Natural killer cell (primary cell): ENCODE data around the gene BRK1. TPM values are rescaled to one million over a fixed set of nuclear protein-coding genes. Genes with fewer than 3 reads are reported as not detected.
"Not testable (repeated sequence)": the region's sequence is repeated elsewhere in the genome, so short reads cannot be mapped to it uniquely, and the experiment has no call there.

Source experiments
- ATAC-seq, 3 donors: fragments of 150-1000 bp in 2 of 3; fragments of 200-7000 bp in 1 of 3; cut with Tn5 transposase; 1 replicate in 1 of 3; 2 replicates in 2 of 3; pipeline ENCODE4 v1.10.0; 2021; ENCODE audit warnings: mild to moderate bottlenecking in 2 of 3, moderate library complexity in 2 of 3
- DNase-seq, 2 donors: peaks; one replicate each; pipeline versions ENCODE4 v3.0.0 to v3.0.0-alpha.2; 2013 to 2021; ENCODE audit warnings: mixed read lengths in 1 of 2
- H3K27ac ChIP-seq: one replicate; pipeline ENCODE4 v1.5.1; 2013; ENCODE audit warnings: mild to moderate bottlenecking, low read length
- H3K27me3 ChIP-seq: one replicate; pipeline ENCODE4 v1.6.1; 2013; ENCODE audit warnings: low read length; ENCODE audit not compliant: control insufficient read depth, insufficient read depth
- H3K36me3 ChIP-seq: one replicate; pipeline ENCODE4 v1.6.1; 2013; ENCODE audit warnings: low read length; ENCODE audit not compliant: control insufficient read depth, insufficient read depth
- H3K4me1 ChIP-seq: one replicate; pipeline ENCODE4 v1.6.1; 2013; ENCODE audit warnings: low read length; ENCODE audit not compliant: control insufficient read depth, insufficient read depth
- H3K4me3 ChIP-seq: one replicate; pipeline ENCODE4 v1.5.1; 2013; ENCODE audit warnings: low read length
- H3K9me3 ChIP-seq: one replicate; pipeline ENCODE4 v1.6.1; 2013; ENCODE audit warnings: low read length; ENCODE audit not compliant: control insufficient read depth, insufficient read depth
- H3K27ac Mint-ChIP-seq, 2 donors: one replicate each; pipeline ENCODE4 v1.8.0; 2022; ENCODE audit warnings: mild to moderate bottlenecking in 2 of 2, mixed read lengths in 2 of 2, moderate library complexity in 1 of 2
- H3K27me3 Mint-ChIP-seq, 2 donors: one replicate each; pipeline ENCODE4 v1.8.0; 2022; ENCODE audit warnings: low read depth in 2 of 2, mixed read lengths in 2 of 2
- H3K36me3 Mint-ChIP-seq: one replicate; pipeline ENCODE4 v1.8.0; 2022; ENCODE audit warnings: mixed read lengths
- H3K4me1 Mint-ChIP-seq, 2 donors: one replicate each; pipeline ENCODE4 v1.8.0; 2022; ENCODE audit warnings: mixed read lengths in 2 of 2
- H3K4me3 Mint-ChIP-seq: one replicate; pipeline ENCODE4 v1.8.0; 2022; ENCODE audit warnings: mild to moderate bottlenecking, moderate library complexity, mixed read lengths
- H3K9me3 Mint-ChIP-seq, 2 donors: one replicate each; pipeline ENCODE4 v1.8.0; 2022; ENCODE audit warnings: mixed read lengths in 2 of 2
- CTCF ChIP-seq: fragments of 200-600 bp; IDR thresholded peaks from one replicate; pipeline ENCODE4 v1.8.0; 2022; ENCODE audit warnings: antibody characterized with exemption
- WGBS: methylation state at CpG from one replicate; pipeline ENCODE4 v1.1.7; 2013; ENCODE audit warnings: missing lambda C conversion rate; ENCODE audit not compliant: insufficient coverage; 5-methylcytosine and 5-hydroxymethylcytosine counted together
- intact Hi-C: fragments of 100-400 bp; cut with micrococcal nuclease; formaldehyde crosslinking; loops from one replicate; pipeline ENCODE4 v1.14.2; 2022
- total RNA-seq, 4 donors: library from RNA; stranded (reverse); fragments of 120-200 nt in 1 of 4; gene quantifications; one replicate each; pipeline versions ENCODE4 v1.2.3 to v1.2.4, GENCODE V29; 2013 to 2022

Gene BRK1
- total RNA-seq, 3 donors from 2014 or later (not counting 1 experiment from before 2014, with no cell fraction given): 65.8 to 78.5 (median 75.0) TPM

GRCh38 chr3:10085738-10086137 lies 29.7 kb upstream of the BRK1 start:
- H3K9me3 ChIP-seq: no peaks in the 10 kb centered on the region
- ATAC-seq: no peak
- H3K4me1 Mint-ChIP-seq: no peaks in the 10 kb centered on the region
- H3K9me3 Mint-ChIP-seq: no peaks in the 10 kb centered on the region
- no peak for DNase-seq
- H3K36me3 ChIP-seq: peaks cover 4% of the 10 kb centered on the region
- WGBS: 87% methylated on average over 1 of the region's 1 CpG
- no peak overlapping the region for H3K4me3 ChIP-seq
- no peaks in the 10 kb centered on the region for H3K36me3 Mint-ChIP-seq
- H3K4me3 Mint-ChIP-seq: no peak overlapping the region
- TF ChIP-seq CTCF: no peak
- H3K27ac ChIP-seq: no peak overlapping the region
- no peaks in the 10 kb centered on the region for H3K4me1 ChIP-seq
- intact Hi-C loops: no loop called here
- no peaks in the 10 kb centered on the region for H3K27me3 ChIP-seq
- no peaks in the 10 kb centered on the region for H3K27me3 Mint-ChIP-seq
- H3K27ac Mint-ChIP-seq: no peak overlapping the region

- peaks cover 2% of the 10 kb centered on the region for H3K36me3 ChIP-seq
- intact Hi-C loops: no loop called here
These were observed 27.2 kb upstream of the BRK1 start for GRCh38 chr3:10088256-10088655.

GRCh38 chr3:10090179-10090578 lies 25.3 kb upstream of the BRK1 start:
- Mint-ChIP-seq H3K27ac (no peak overlapping the region), H3K36me3 (peaks cover 9% of the 10 kb centered on the region), H3K4me1 (no peaks in the 10 kb centered on the region), H3K9me3 (no peaks in the 10 kb centered on the region), H3K27me3 (no peaks in the 10 kb centered on the region), H3K4me3 (no peak overlapping the region)
- Histone ChIP-seq H3K4me1 (no peaks in the 10 kb centered on the region), H3K9me3 (no peaks in the 10 kb centered on the region), H3K27me3 (no peaks in the 10 kb centered on the region), H3K36me3 (peaks cover 2% of the 10 kb centered on the region), H3K4me3 (no peak overlapping the region), H3K27ac (no peak overlapping the region)
- 98% methylated on average over 6 of the region's 6 CpGs for WGBS
- no peak for TF ChIP-seq CTCF
- no peak for DNase-seq
- no peak for ATAC-seq
- intact Hi-C loops: no loop called here

More at GRCh38 chr3:10088256-10088655, 27.2 kb upstream of the BRK1 start:
- H3K4me1 Mint-ChIP-seq: no peaks in the 10 kb centered on the region
- peaks cover 8% of the 10 kb centered on the region for H3K36me3 Mint-ChIP-seq
- no peaks in the 10 kb centered on the region for H3K27me3 Mint-ChIP-seq
- Histone ChIP-seq H3K4me1 (no peaks in the 10 kb centered on the region), H3K27me3 (no peaks in the 10 kb centered on the region), H3K27ac (no peak overlapping the region), H3K4me3 (no peak overlapping the region), H3K9me3 (no peaks in the 10 kb centered on the region)
- no peak for TF ChIP-seq CTCF
- DNase-seq: no peak
- H3K4me3 Mint-ChIP-seq: no peak overlapping the region
- no peak overlapping the region for H3K27ac Mint-ChIP-seq
- no peak for ATAC-seq
- WGBS: 100% methylated on average over 4 of the region's 4 CpGs
- no peaks in the 10 kb centered on the region for H3K9me3 Mint-ChIP-seq

- H3K36me3 ChIP-seq, intact Hi-C loops, H3K27me3 ChIP-seq, H3K27me3 Mint-ChIP-seq, H3K9me3 Mint-ChIP-seq, ATAC-seq, H3K4me3 Mint-ChIP-seq, H3K4me3 ChIP-seq, DNase-seq, H3K27ac ChIP-seq, H3K4me1 Mint-ChIP-seq, H3K36me3 Mint-ChIP-seq, H3K9me3 ChIP-seq, H3K4me1 ChIP-seq, H3K27ac Mint-ChIP-seq: not testable (repeated sequence)
- WGBS: 100% methylated on average over 1 of the region's 1 CpG
These were observed 24.7 kb upstream of the BRK1 start for GRCh38 chr3:10090774-10091173.

- no CpG with 5 or more reads among the region's 2 CpGs for WGBS
- DNase-seq, H3K27me3 Mint-ChIP-seq, H3K9me3 Mint-ChIP-seq, H3K27me3 ChIP-seq, H3K27ac ChIP-seq, H3K4me1 ChIP-seq, H3K9me3 ChIP-seq, H3K27ac Mint-ChIP-seq, intact Hi-C loops, H3K4me1 Mint-ChIP-seq, H3K36me3 ChIP-seq, H3K36me3 Mint-ChIP-seq, H3K4me3 ChIP-seq, H3K4me3 Mint-ChIP-seq, ATAC-seq: not testable (repeated sequence)
These were observed 24.1 kb upstream of the BRK1 start for GRCh38 chr3:10091387-10091786.
